NCI-H187 (cell line): ENCODE data around the gene GHR.
A peak's percentile ranks its signal among the peaks of the same experiment; 100 is the strongest.

Experiments used
- DNase-seq, 2 experiments: peaks; one replicate each; lab custom pipeline; 2025; lab: John Stamatoyannopoulos, UW

Gene GHR

GRCh38 chr5:42462083-42462482 lies 38.8 kb downstream of the GHR start:
- DNase-seq, result no peak

GRCh38 chr5:42467572-42467971 lies 44.3 kb downstream of the GHR start:
- DNase-seq, result no peak

GRCh38 chr5:42467981-42468524 lies 44.8 kb downstream of the GHR start:
- no peak for DNase-seq

- DNase-seq, result no peak
Observed at GRCh38 chr5:42483472-42484154, 60.4 kb downstream of the GHR start.

GRCh38 chr5:42487077-42487476 lies 63.8 kb downstream of the GHR start:
- DNase-seq, result no peak

- DNase-seq, result no peak
Observed at GRCh38 chr5:42487821-42488220, 64.6 kb downstream of the GHR start.

- no peak for DNase-seq
Observed at GRCh38 chr5:42490831-42491230, 67.6 kb downstream of the GHR start.

GRCh38 chr5:42491699-42492098 lies 68.5 kb downstream of the GHR start:
- no peak for DNase-seq

- no peak for DNase-seq
Observed at GRCh38 chr5:42492974-42493373, 69.7 kb downstream of the GHR start.

- DNase-seq, result no peak
Observed at GRCh38 chr5:42494414-42494813, 71.2 kb downstream of the GHR start.

- DNase-seq, result peak; percentile 50 to 51
Observed at GRCh38 chr5:42495914-42496313, 72.7 kb downstream of the GHR start.

- DNase-seq, result no peak
Observed at GRCh38 chr5:42496397-42497156, 73.3 kb downstream of the GHR start.

- no peak for DNase-seq
Observed at GRCh38 chr5:42498000-42498399, 74.8 kb downstream of the GHR start.

- DNase-seq, result no peak
Observed at GRCh38 chr5:42499016-42499415, 75.8 kb downstream of the GHR start.

GRCh38 chr5:42500003-42500599 lies 76.9 kb downstream of the GHR start:
- DNase-seq, result no peak

GRCh38 chr5:42502613-42503470 lies 79.6 kb downstream of the GHR start:
- no peak for DNase-seq

- no peak for DNase-seq
Observed at GRCh38 chr5:42506662-42507061, 83.4 kb downstream of the GHR start.

- no peak for DNase-seq
Observed at GRCh38 chr5:42507451-42508097, 84.3 kb downstream of the GHR start.

GRCh38 chr5:42513246-42513645 lies 90.0 kb downstream of the GHR start:
- no peak for DNase-seq

- no peak for DNase-seq
Observed at GRCh38 chr5:42514754-42515153, 91.5 kb downstream of the GHR start.

GRCh38 chr5:42515504-42515903 lies 92.3 kb downstream of the GHR start:
- DNase-seq, result no peak
